ENCODE measurements around the gene ZNF613.
"Not testable (repeated sequence)": the region's sequence is repeated elsewhere in the genome, so short reads cannot be mapped to it uniquely, and the experiment has no call there.

Gene ZNF613

DNA sequence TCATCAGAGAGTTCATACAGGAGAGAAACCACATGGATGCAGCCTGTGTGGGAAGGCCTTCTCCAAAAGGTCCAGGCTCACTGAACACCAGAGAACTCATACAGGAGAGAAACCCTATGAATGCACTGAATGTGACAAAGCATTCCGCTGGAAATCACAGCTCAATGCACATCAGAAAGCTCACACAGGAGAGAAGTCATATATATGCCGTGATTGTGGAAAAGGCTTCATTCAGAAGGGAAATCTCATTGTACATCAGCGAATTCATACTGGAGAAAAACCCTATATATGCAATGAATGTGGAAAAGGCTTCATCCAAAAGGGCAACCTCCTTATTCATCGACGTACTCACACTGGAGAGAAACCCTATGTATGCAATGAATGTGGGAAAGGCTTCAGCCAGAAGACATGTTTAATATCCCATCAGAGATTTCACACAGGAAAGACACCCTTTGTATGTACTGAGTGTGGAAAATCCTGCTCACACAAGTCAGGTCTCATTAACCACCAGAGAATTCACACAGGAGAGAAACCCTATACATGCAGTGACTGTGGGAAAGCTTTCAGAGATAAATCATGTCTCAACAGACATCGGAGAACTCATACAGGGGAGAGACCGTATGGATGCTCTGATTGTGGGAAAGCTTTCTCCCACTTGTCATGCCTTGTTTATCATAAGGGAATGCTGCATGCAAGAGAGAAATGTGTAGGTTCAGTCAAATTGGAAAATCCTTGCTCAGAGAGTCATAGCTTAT is 17.7 kb downstream of the ZNF613 start:
- no peak for DNase-seq

DNA sequence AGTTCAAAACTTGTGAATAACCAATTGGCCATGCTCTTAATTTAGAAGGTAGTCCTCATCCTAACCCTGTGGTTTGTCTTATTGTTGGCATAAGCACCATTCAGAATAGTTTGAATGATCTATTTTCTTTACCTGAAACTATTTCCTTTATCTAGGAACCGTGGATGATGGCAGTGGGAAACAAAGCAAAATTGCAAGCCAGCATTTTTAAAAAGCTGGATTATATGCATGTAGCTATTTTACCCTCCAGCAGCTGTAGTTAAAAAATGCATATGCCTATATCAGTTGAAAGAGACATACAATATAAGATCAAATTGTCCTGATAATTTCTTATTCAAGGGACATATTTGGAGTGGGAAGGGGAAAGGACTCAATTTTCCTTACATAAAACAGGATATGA is 19.3 kb downstream of the ZNF613 start:
- DNase-seq, result no peak

DNA sequence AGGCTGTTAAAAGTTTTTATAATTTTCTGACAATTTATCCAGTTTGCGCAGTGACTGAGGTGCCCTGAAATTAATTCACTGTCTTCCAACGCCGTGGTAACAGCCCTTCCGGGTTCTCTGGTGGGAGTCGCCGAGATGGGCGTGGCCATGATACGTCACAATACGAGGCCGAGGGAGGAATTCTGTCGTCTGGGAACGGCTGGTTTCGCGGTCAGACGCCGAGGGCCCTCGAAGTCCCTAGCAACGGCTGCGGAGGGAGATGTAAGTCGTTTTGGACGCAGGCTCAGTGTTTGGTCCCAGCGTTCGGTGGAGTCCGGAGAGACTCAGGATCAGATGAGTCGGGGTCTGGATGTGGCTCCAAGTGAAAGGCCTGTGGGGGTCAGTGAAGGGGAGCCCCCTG is 21.7 kb downstream of the ZNF613 start:
- DNase-seq, result no peak

DNA sequence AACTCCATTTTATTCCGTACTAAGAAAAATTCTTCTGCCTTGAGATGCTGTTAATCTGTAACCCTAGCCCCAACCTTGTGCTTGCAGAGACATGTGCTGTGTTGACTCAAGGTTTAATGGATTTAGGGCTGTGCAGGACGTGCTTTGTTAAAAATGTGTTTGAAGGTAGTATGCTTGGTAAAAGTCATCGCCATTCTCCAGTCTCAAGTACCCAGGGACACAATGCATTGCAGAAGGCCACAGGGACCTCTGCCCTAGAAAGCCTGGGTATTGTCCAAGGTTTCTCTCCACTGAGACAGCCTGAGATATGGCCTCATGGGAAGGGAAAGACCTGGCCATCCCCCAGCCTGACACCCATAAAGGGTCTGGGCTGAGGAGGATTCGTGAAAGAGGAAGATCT is 30.6 kb downstream of the ZNF613 start:
- DNase-seq, result not testable (repeated sequence)

DNA sequence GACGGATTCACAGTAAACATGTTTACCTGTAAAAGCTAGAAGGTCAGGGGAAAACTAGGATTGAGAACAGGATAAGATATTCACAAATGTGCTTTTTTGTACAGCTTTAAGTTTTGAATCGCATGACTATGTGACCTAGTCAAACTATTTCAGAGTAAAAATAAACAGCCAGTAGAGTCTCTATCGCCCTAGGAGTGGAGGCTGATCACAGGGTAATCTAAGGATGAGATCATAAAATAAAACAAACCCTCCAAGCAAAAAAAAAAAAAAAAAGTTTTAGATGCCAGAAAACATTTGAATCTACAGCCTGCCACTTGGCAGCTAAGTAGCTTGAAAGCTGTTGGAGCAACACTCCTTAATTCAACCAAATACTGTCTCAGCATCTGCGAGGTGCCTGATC is 32.5 kb downstream of the ZNF613 start:
- DNase-seq, result no peak

DNA sequence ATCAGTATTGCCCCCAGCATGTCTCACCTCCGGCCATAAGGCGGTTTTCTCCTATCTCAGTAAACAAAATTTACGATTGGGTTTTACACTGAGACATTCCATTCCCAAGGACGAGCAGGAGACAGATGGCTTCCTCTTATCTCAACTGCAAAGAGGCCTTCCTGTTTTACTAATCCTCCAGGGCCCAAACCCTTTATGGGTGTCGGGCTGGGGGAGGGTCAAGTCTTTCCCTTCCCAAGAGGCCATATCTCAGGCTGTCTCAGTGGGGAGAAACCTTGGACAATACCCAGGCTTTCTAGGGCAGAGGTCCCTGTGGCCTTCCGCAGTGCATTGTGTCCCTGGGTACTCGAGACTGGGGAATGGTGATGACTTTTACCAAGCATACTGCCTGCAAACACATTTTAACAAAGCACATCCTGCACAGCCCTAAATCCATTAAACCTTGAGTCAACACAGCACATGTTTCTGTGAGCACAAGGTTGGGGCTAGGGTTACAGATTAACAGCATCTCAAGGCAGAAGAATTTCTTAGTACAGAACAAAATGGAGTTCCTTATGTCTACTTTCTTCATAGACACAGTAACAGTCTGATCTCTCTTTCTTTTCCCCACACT is 33.5 kb downstream of the ZNF613 start:
- DNase-seq, result not testable (repeated sequence)

DNA sequence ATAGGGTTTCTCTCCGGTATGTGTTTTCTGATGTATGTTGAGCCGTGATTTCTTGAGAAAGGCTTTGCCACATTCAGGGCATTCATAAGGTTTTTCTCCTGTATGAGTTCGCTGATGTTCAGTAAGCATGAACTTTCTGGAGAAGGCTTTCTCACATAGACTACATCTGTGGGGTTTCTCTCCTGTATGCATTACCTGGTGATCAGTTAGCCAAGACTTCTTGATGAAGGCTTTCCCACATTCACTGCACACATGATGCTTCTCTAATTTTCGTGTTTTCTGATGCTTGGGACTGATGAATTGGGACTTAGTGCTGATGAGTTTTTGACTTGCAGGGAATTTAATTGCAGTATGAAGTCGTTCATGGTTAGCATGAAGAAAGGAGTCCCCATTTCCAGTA is 38.3 kb downstream of the ZNF613 start:
- no peak for DNase-seq

DNA sequence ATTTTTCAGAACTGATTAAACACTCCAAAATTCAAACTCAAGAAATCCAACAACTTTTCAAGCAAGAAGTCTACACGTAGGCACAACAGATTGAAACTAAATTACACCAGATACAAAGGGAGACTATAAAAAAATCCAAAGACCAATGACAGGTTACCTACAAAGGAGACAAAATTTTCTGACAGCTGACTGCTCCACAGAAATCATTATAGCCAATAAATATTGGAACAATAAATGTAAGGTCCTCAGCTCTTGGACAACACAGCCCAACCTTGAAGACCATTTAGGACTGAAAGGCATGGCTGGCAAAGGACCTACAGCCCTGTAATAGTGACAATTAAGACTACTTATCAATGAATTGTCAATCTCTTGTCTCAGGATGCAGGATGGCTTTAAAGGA is 43.4 kb downstream of the ZNF613 start:
- DNase-seq, result no peak

DNA sequence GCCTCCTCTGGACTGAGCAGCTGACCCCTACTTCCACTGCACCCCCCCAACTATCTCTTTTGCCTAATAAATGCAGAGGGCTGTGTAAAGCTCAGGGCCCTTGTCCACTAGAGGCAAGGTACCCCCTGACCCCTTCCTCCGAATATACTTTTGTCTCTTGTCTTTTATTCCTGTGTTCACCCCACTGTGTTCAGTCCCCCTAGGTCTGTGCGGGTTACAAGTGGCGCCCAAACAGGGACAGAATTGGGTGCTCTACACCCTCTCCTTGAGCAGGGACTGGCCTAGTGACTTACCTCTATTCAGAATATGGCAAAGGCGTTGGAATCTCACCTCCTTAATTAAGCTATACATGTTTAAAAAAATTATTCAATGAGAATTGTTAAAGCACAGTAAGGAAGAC is 44.4 kb downstream of the ZNF613 start:
- peak; percentile 24 for DNase-seq

DNA sequence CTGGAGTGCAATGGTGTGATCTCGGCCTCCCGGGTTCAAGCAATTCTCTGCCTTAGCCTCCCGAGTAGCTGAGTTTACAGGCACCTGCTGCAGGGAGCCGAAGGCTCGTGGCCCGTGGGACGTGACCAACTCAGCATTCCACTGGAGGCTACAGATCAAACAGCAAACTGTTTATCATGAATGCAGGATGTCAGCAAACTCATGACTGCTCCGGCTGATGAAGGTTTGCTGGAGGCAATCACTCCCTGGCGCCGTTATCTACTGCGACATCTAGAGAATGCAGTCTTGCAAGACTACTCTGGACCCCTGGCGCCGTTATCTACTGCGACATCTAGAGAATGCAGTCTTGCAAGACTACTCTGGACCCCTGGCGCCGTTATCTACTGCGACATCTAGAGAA is 48.5 kb downstream of the ZNF613 start:
- not testable (repeated sequence) for DNase-seq

DNA sequence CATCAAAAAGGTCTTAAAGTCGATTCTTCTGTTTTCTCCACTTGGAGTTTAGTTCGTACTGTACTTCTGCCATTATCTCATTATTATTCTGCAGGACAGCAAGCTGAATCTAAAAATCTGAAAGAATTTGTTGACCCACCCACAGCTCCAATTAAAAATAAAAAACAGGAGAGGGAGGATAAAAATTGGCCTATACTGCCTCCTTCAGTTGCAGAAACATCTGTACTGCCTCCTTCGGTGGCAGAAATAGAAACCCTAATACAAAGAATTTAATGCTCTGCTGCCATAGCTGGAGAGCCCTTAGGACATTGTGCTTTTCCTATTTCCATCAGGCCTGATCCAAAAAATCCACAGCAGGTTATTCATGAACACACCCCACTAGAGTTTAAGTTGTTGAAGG is 49.6 kb downstream of the ZNF613 start:
- no peak for DNase-seq

DNA sequence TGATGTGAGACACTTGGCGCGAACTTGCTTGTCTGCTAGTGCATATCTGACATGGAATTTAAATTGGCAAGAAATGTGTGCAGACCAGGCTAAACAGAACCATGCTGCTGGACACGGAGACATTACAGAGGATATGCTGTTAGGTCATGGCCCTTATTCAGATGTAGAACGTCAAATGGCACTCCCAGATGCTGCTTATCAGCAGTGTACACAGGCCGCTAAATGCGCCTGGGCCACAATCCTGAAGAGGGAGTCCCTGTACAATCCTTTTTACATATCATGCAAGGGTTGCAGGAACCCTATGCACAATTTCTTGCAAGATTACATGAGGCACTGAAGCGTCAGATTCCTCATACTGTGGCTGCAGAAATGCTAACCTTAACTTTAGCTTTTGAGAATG is 50.1 kb downstream of the ZNF613 start:
- DNase-seq, result no peak

DNA sequence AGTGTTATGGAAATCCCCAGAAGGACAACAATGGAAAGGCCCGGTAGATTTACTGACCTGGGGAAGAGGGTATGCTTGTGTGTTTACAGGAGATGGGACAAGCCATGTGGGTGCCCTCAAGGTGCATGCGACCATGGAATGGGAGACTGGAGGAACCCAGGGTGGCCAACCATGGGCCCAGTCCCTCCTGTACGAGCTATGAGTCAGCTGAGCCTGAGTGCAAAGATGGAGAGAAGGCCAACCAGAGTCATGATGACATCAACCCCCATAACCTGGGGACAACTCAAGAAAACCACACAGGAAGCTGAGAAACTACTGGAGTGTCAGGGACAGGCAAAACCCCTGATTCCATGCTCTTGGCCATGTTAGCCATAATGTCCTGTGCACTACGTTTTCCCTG is 51.6 kb downstream of the ZNF613 start:
- DNase-seq, result no peak

DNA sequence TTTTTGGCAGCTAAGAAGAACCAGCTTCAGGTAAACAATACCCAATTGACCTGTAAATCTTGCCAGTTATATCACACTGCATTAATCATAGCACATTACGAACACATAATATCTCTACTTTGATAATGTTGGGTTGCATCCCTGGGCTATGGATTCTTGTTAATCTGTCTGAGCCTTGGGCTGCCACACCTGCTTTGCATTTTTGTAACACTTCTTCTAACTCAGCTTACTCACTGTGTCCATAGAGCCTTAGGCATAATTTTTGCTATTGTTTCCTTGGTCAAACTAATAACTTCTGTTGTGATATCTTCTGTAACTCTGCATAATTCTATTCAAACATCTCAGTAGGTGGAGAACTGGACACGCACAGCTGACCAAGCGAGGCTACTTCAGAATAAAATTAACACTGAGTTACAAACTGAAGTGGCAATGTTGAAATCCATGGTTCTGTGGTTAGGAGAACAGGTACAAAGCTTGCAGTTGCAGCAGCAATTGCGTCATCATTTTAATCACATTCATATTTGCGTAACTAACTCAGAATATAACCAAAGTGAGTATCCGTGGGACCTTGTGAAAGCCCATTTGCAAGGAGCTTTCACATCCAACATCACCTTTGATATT is 53.0 kb downstream of the ZNF613 start:
- DNase-seq, result no peak

DNA sequence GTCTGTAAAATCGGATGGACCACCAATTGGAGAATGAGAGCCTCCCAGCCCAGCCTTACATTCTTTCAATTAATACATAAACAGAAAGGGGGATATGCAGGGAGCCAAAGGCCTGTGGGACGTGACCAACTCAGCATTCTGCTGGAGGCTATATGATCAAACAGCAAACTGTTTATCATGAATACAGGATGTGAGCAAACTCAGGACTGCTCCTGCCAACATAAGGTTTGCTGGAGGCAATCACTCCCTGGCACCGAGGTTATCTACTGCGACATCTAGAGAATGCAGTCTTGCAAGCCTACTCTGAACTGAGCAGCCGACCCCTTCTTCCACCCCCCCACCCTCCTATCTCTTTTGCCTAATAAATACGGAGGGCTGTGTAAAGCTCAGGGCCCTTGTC is 53.7 kb downstream of the ZNF613 start:
- DNase-seq, result not testable (repeated sequence)

DNA sequence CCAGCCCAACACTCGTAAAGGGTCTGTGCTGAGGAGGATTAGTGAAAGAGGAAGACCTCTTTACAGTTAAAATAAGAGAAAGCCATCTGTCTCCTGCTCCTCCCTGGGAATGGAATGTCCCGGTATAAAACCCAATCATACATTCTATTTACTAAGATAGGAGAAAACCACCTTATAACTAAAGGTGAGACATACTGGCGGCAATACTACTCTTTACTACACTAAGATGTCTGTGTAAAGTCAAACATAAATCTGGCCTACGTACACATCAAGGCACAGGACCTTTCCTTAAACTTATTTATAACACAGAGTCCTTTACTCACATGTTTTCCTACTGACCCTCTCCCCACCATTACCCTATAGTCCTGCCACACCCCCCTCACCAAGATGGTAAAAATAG is 56.1 kb downstream of the ZNF613 start:
- DNase-seq, result no peak

DNA sequence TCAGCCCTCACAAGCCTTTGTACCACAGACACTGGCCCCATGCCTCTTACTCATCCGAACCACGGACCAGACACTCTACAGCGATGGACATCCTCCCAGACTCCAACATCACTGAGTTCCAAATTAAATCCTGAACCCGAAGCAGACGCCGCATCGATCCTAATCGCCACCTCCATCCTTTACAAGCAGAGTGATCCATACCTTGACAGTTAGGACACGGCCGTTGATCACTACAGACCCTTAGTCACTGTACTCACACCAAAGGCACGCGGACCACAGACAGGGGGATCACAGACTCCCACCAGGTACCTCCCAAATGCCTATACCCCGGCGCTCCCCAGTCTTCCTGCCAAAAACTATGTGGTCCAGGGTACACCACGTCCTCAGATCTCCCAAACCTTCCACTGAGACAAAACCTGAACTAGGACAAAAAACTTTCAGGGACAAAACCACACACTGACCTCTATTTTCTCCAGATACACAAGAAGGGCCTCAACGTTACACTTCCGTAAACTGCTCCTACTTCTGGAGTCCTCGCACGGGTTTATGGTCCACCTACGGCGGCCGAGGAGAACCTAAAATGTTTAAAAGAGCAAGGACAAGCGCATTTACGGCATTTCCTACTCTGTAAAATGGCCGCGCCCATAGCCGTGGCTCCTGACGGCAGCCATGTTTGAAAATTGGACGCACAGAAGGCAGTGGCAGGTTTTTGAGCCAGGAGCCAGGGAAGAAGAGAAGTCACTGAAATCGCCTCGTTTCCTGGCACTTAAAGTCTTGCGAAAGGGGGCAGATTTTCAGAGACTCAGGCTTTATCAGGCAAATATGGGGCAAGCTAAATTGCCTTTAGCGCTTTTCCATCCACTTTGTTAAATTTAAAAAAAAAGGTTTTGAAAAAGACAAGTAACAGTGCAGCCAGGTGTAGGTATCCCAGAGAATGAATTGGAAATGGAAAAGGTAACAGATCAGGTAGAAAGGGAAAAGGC is 59.3 kb downstream of the ZNF613 start, which contains the start of gene ZNF350:
Gene ZNF350 (minus strand): TSS at position 532 of the 983 bp plus-strand sequence. CDS start 12,480 bp downstream, outside the sequence.
- peak; percentile 95 for DNase-seq

DNA sequence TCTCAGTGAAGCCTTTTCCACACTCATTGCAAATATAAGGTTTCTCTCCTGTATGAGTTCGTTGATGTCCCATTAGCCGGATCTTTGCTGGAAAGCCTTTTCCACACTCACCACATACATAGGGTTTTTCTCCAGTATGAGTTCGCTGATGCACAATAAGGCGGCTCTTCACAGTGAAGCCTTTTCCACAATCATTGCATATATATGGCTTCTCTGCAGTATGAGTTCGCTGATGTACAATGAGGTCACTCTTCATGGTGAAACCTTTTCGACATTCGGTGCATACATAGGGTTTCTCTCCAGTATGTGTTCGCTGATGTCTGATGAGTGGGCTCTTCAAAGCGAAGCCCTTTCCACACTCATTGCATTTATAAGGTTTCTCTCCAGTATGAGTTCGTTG is 66.2 kb downstream of the ZNF613 start:
- DNase-seq, result no peak

DNA sequence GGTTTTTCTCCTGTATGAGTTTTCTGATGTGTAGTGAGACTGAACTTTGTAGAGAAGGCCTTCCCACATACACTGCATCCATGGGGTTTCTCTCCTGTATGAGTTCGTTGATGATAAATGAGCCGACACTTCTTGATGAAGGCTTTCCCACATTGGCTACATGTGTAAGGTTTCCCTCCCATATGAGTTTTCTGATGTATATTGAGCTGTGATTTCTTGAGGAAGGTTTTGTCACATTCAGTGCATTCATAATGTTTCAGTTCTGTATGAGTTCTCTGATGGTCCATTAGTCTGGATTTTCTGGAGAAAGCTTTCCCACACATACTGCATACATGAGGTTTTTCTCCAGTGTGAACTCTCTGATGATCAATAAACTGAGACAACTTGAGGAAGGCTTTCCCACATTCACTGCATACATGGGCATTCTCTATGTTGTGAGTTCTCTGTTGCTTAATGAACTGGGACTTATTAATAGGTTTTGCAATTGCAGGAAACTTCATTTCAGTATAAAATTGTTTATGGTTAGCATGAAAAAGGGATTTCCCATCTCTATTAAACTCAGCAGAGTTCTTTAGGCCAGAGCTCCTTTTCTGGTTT is 66.9 kb downstream of the ZNF613 start:
- no peak for DNase-seq

Measured in CD4-positive, alpha-beta T cell treated with Interleukin-10 for 1 hour (primary cell).